Measurements from ENCODE around the gene LCE3D.

- TF ChIP-seq GATA3 (IDR thresholded peaks at IDR 0.05; ENCODE audit: low read depth, low read length) (no peak), GATA2 (IDR thresholded peaks at IDR 0.05; ENCODE audit: low read depth, low read length) (no peak)
Observed at GRCh38 chr1:152537496-152537895, 42.8 kb downstream of the LCE3D start.

Measured in SH-SY5Y (cell line).